Aorta (tissue), 5 donors: Measurements from ENCODE around the gene USP49. TPM values are rescaled to one million over a fixed set of nuclear protein-coding genes. Genes with fewer than 3 reads are reported as not detected.

ENCODE experiments used
- ATAC-seq: fragments of 200-7000 bp; cut with Tn5 transposase; one replicate; pipeline ENCODE4 v1.9.1; 2022; ENCODE audit warnings: moderate library complexity; ENCODE audit not compliant: low FRiP score
- DNase-seq, 2 donors: peaks; one replicate each; pipeline ENCODE4 v3.0.0-alpha.2; 2020
- H3K27ac ChIP-seq, 2 donors: one replicate each; pipeline ENCODE4 v1.5.1; 2013; ENCODE audit warnings: low read length in 2 of 2, mild to moderate bottlenecking in 2 of 2, moderate library complexity in 2 of 2, control low read depth in 1 of 2, inconsistent platforms in 1 of 2, low read depth in 1 of 2
- H3K27me3 ChIP-seq, 2 donors: one replicate each; pipeline ENCODE4 v1.6.1; 2013; ENCODE audit warnings: control low read depth in 1 of 2, low read length in 1 of 2, mild to moderate bottlenecking in 1 of 2, moderate library complexity in 1 of 2; ENCODE audit not compliant: insufficient read depth in 2 of 2, control insufficient read depth in 1 of 2
- H3K36me3 ChIP-seq, 2 donors: one replicate each; pipeline ENCODE4 v1.6.1; 2013; ENCODE audit warnings: control low read depth in 1 of 2, low read length in 1 of 2, mild to moderate bottlenecking in 1 of 2; ENCODE audit not compliant: insufficient read depth in 2 of 2, control insufficient read depth in 1 of 2
- H3K4me1 ChIP-seq, 2 donors: one replicate each; pipeline ENCODE4 v1.6.1; 2013; ENCODE audit warnings: low read length in 2 of 2, control low read depth in 1 of 2, mild to moderate bottlenecking in 1 of 2, moderate library complexity in 1 of 2; ENCODE audit not compliant: insufficient read depth in 2 of 2, control insufficient read depth in 1 of 2
- H3K4me3 ChIP-seq, 2 donors: one replicate each; pipeline ENCODE4 v1.5.1; 2013; ENCODE audit warnings: low read length in 2 of 2, control low read depth in 1 of 2, mild to moderate bottlenecking in 1 of 2
- H3K9me3 ChIP-seq: one replicate; pipeline ENCODE4 v1.6.1; 2013; ENCODE audit warnings: mild to moderate bottlenecking, low read length; ENCODE audit not compliant: control insufficient read depth
- WGBS, 2 donors: extraction: QIAGEN DNeasy Blood & Tissue Kit; methylation state at CpG; one replicate each; pipeline ENCODE4 v1.1.7; 2013; 5-methylcytosine and 5-hydroxymethylcytosine counted together
- intact Hi-C, 2 donors: fragments of 100-400 bp; cut with DNase I; formaldehyde crosslinking; loops; one replicate each; pipeline versions ENCODE4 v1.14.2 to v1.15.0; 2022
- polyA plus RNA-seq, 2 donors: library from polyadenylated mRNA; stranded (reverse); fragments of 200-250 nt; gene quantifications; one replicate each; pipeline ENCODE4 v1.2.3, GENCODE V29; 2013
- total RNA-seq, 2 donors: library from RNA; stranded (reverse); fragmentation: NEBNext Ultra II Directional; extraction: Animal tissue kit (Norgen Biotek cat#: 25700); gene quantifications; one replicate each; pipeline ENCODE4 v1.2.1, GENCODE V29; 2021
- donor health status: healthy with polysubstance abuse.
- donor health status: Bipolar disorder and iron deficiency.
- donor health status: DM: no; HTN: no; CAD: no.
- donor health status: DM: no; HTN: no; CAD: no.
- donor health status: DM: yes; HTN: yes; CAD: no.

Gene USP49
- total and polyA plus RNA-seq, 4 donors = 1.3 to 5.3 (median 1.9) TPM

DNA sequence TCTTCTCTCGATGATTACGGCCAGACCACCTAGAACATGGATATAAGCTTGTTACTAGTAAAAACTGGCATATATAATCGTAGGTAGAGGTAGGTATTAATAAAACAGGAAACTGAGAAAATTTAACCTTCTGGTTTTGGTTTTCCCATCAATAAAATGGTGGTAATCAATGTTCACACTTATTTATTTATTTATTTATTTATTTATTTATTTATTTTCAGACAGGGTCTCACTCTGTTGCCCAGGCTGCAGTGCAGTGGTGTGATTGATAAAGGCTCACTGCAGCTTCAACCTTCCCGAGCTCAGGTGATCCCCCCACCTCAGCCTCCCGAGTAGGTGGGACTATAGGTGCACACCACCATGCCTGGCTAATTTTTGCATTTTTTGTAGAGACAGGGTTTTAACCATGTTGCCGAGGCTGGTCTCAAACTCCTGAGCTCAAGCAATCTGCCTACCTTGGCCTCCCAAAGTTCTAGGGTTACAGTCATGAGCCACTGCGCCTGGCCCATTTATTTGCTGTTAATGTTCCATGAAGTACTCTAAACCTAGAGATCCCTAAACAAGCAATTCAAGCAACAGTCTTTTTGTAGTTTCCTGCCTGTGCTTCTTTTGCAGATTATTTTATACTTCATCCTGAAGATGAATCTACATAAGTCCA, 96.1 kb downstream of the USP49 start:
- H3K36me3 ChIP-seq = peaks cover 0 to 3% of the 10 kb centered on the region in 2 donors
- H3K27me3 ChIP-seq = no peaks in the 10 kb centered on the region
- H3K9me3 ChIP-seq = no peaks in the 10 kb centered on the region
- intact Hi-C loops = no loop called here
- no peak overlapping the region for H3K4me3 ChIP-seq
- DNase-seq (no peak), ATAC-seq (no peak)
- 96 to 97% methylated on average over 7 of the region's 7 CpGs for WGBS, 2 donors
- H3K27ac ChIP-seq = no peak overlapping the region
- no peaks in the 10 kb centered on the region for H3K4me1 ChIP-seq

DNA sequence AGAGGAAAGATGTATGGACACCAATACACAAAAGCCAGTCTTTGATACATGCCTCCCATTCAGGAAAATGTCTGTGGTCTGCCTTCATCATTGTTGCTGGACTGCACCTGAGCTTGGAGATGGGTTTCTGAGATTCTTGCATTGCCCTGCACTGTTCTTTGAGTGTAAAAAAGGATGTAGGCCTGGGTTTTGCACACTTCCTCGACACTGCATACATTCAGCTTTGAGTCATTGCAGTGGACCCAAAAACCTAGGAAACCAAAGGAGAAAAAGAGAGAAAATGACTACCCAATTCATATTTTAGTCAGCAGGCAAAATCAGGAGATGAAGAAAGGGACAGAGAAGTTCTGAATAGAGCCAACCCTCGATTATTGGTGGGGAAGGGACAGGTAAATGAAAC, 98.7 kb downstream of the USP49 start:
- Histone ChIP-seq H3K27ac (no peak overlapping the region), H3K4me3 (no peak overlapping the region), H3K27me3 (no peaks in the 10 kb centered on the region), H3K36me3 (peaks cover 0 to 3% of the 10 kb centered on the region in 2 donors), H3K4me1 (no peaks in the 10 kb centered on the region), H3K9me3 (no peaks in the 10 kb centered on the region)
- ATAC-seq (no peak), DNase-seq (no peak)
- intact Hi-C loops = no loop called here
- 93 to 98% methylated on average over 2 of the region's 2 CpGs for WGBS, 2 donors

DNA sequence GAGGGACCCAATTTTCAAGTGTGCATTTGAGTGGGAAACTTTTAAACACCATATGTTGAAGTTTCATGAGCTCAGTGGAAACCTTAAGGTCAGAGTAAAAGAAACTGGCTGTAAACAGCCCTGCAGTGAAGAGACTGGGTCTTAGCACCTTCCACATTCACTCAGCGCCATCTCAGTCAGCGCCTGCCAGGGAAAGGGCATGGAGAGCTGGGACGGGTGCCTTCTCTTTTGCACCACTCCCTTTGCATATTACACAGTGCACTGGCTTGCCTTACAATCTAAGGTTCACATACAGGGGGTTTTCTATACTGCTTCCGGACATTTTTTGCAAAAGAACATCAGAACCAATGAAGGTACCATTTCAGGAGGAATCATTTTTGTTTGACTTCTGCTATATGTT, 103.2 kb downstream of the USP49 start:
- H3K4me3 ChIP-seq = no peak overlapping the region
- H3K27me3 ChIP-seq = no peaks in the 10 kb centered on the region
- ATAC-seq (no peak), DNase-seq (no peak)
- no peaks in the 10 kb centered on the region for H3K9me3 ChIP-seq
- H3K27ac ChIP-seq = no peak overlapping the region
- 79 to 82% methylated on average over 4 of the region's 4 CpGs for WGBS, 2 donors
- intact Hi-C loops = no loop called here
- H3K4me1 ChIP-seq = no peaks in the 10 kb centered on the region
- H3K36me3 ChIP-seq = peaks cover 0 to 1% of the 10 kb centered on the region in 2 donors

DNA sequence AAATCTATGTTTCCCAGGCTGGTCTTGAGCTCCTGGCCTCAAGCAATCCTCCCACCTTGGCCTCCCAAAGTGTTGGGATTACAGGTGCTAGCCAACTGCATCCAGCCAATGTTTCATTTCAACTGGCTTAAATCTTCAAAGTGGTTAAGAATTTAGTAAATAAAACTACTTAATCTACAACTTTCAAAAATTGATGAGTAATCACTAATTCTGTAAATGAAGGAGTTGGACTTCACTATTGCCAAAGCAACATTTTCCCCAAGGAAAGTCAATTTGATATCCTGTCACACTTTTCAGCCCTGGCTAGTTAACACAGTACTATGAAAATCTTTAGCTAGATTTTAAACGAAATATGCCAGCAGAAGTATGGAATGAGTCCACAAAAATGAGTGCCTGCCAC, 103.9 kb downstream of the USP49 start:
- no peaks in the 10 kb centered on the region for H3K4me1 ChIP-seq
- 63 to 70% methylated on average over 1 of the region's 1 CpG for WGBS, 2 donors
- DNase-seq (no peak), ATAC-seq (no peak)
- intact Hi-C loops = no loop called here
- H3K36me3 ChIP-seq = peaks cover 0 to 1% of the 10 kb centered on the region in 2 donors
- no peaks in the 10 kb centered on the region for H3K27me3 ChIP-seq
- H3K27ac ChIP-seq = no peak overlapping the region
- H3K9me3 ChIP-seq = no peaks in the 10 kb centered on the region
- no peak overlapping the region for H3K4me3 ChIP-seq

DNA sequence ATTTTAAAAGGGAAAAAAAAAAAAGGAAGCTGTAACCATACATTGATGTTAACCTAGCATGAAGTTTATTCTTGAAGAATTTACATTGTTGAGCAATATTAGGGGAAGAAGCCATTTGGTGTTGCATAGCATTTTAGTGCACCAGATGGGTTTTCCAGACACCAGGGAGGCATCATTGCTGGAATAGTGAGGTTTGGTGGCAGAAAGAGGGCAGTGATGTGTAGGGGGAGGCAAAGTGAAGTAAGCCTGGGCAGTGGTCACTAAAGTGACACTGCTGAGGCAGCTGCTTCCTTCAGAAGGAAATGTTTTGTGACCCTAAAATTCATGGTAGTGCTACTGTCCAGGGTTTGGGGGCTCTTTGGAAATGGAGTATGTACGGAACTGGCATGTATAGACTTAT, 105.1 kb downstream of the USP49 start:
- Histone ChIP-seq H3K4me3 (no peak overlapping the region), H3K36me3 (no peaks in the 10 kb centered on the region), H3K27me3 (no peaks in the 10 kb centered on the region), H3K27ac (no peak overlapping the region), H3K4me1 (no peaks in the 10 kb centered on the region), H3K9me3 (no peaks in the 10 kb centered on the region)
- ATAC-seq (no peak), DNase-seq (no peak)
- intact Hi-C loops = no loop called here
- 93 to 100% methylated on average over 1 of the region's 1 CpG for WGBS, 2 donors

DNA sequence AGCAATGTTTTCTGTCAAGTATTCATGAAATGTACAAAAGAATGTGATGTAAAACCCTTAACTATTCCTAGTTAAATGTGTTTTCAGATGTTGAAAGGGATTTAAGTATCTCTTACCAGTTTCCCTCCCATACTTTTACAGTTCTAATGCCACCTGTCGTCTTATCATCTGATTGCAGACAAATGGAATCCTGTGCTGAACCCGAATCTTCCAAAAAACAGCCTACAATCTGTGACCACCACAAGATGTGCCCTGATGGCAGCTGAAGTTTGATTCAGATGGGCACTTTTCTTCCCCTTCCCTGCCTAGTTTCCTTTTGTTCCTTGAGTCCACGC, 105.8 kb downstream of the USP49 start:
- WGBS, 2 donors = 74 to 79% methylated on average over 3 of the region's 3 CpGs
- H3K4me1 ChIP-seq = no peaks in the 10 kb centered on the region
- H3K36me3 ChIP-seq = no peaks in the 10 kb centered on the region
- intact Hi-C loops = loop anchor here in 1 of 2 donors (10.0 kb wide), 2 partner anchors 105 to 775 kb away; partner anchors contain the start of genes UBR2 and USP49
- no peak overlapping the region for H3K27ac ChIP-seq
- ATAC-seq = no peak
- H3K4me3 ChIP-seq = no peak overlapping the region
- H3K27me3 ChIP-seq = no peaks in the 10 kb centered on the region
- no peaks in the 10 kb centered on the region for H3K9me3 ChIP-seq
- no peak for DNase-seq

DNA sequence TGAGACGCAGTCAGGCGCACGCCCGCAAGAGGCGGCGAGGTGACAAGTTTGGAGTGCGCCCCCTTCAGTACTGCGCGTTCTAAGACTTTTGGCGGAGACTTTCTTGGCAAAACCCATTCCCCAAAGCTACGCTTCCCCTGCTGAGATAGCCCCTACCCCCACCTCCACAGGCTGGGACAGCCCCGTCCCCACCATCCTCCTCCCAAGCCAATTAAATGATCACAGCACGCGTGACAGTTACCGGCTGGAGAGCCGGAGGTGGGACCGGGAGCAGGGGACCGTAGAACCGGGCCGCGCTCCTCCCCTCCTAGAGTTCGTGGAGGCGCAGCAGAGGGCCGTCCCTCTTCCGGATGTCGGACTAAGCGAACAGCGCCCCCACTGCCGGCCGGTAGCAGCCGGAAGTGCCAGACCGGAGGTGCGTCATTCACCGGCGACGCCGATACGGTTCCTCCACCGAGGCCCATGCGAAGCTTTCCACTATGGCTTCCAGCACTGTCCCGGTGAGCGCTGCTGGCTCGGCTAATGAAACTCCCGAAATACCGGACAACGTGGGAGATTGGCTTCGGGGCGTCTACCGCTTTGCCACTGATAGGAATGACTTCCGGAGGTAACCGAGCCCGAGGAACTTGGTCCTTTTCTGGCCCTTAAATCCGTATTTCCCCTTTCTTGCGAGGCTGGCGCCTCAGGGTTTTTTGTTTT, 107.8 kb downstream of the USP49 start, which contains the start of gene TOMM6:
TSS of gene TOMM6 (plus strand) at position 476 of the 699 bp plus-strand sequence. CDS start at position 480, 4 bp downstream.
- H3K9me3 ChIP-seq = no peaks in the 10 kb centered on the region
- WGBS, 2 donors = 0 to 1% methylated on average over 54 to 55 of the region's 55 CpGs
- intact Hi-C loops = loop anchor here (1.0 to 10.0 kb wide), 4 partner anchors 81 to 777 kb away; partner anchors contain the start of genes BYSL (in 2 of the 2), MED20 (in 2 of the 2), UBR2 (in 1 of the 2) and USP49 (in 1 of the 2)
- no peaks in the 10 kb centered on the region for H3K36me3 ChIP-seq
- DNase-seq (peak; percentile 97 to 99), ATAC-seq (peak; percentile 96)
- H3K4me3 ChIP-seq = peak within 1 kb of the TSS; percentile 86 to 95
- H3K27me3 ChIP-seq = no peaks in the 10 kb centered on the region
- H3K27ac ChIP-seq = peak within 1 kb of the TSS; percentile 74 to 89
- no peaks in the 10 kb centered on the region for H3K4me1 ChIP-seq

DNA sequence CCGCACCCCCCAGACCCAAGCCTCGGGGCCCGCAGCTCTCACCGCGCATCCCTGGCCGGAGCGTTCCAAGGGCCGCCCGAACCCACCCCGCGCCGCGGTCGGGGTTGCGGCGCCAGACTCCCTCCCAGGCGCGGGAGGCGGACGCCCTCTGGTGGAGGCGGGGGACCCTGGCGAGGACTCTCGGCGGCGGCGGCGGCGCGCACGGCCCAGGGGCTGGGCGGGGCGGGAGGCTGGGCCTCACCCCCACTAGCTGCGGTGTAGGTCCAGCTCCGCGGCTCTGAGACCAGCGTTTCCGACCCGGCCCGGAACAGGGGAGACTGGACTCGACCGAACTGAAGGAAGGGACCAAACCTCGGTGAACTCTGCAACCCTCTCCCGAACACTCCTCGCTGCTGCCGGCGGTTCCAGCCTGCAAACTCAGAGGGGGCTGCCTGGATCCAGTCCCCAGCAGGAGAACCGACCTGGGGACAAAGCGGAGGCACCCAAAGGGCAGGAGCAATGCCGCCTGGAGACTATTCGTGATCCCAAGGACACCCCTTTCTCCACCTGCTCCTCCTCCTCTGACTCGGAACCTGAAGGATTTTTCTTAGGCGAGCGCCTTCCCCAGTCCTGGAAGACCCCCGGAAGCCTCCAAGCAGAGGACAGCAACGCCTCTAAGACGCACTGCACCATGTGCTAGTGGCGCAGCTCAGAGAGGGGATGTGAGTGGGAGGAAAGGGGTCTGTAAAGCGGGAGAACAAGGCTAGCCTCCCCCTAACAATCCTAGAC, 108.5 kb downstream of the USP49 start:
- WGBS, 2 donors = 0% methylated on average over 42 to 58 of the region's 58 CpGs
- Histone ChIP-seq H3K4me3 (peak overlapping the region; percentile 73 to 86), H3K27me3 (no peaks in the 10 kb centered on the region), H3K4me1 (no peaks in the 10 kb centered on the region), H3K9me3 (no peaks in the 10 kb centered on the region), H3K36me3 (no peaks in the 10 kb centered on the region), H3K27ac (peak overlapping the region; percentile 29 to 89)
- intact Hi-C loops = loop anchor here (1.0 to 10.0 kb wide), 4 partner anchors 80 to 778 kb away; partner anchors contain the start of genes BYSL (in 2 of the 2), MED20 (in 2 of the 2), UBR2 (in 1 of the 2) and USP49 (in 1 of the 2)
- peak; percentile 96 for ATAC-seq
- peak; percentile 93 to 97 for DNase-seq
